GM18868 (cell line): ENCODE data around the gene DNAI1.
"Not testable (repeated sequence)": the region's sequence is repeated elsewhere in the genome, so short reads cannot be mapped to it uniquely, and the experiment has no call there.

ENCODE experiments used
- ATAC-seq: cut with Tn5 transposase; IDR thresholded peaks from one replicate; pipeline ENCODE4 v1.9.1; 2021; ENCODE audit warnings: mild to moderate bottlenecking, moderate library complexity; ENCODE audit not compliant: unreplicated experiment

DNAI1 gene

DNA sequence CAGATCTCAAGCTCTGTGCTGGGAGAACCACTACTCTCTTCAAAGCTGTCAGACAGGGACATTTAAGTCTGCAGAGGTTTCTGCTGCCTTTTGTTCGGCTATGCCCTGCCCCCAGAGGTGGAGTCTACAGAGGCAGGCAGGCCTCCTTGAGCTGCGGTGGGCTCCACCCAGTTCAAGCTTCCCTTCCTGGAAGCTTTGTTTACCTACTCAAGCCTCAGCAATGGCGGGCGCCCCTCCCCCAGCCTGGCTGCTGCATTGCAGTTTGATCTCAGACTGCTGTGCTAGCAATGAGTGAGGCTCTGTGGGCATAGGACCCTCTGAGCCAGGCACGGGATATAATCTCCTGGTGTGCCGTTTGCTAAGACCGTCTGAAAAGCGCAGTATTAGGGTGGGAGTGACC is 73.4 kb downstream of the DNAI1 start:
- not testable (repeated sequence) for ATAC-seq

DNA sequence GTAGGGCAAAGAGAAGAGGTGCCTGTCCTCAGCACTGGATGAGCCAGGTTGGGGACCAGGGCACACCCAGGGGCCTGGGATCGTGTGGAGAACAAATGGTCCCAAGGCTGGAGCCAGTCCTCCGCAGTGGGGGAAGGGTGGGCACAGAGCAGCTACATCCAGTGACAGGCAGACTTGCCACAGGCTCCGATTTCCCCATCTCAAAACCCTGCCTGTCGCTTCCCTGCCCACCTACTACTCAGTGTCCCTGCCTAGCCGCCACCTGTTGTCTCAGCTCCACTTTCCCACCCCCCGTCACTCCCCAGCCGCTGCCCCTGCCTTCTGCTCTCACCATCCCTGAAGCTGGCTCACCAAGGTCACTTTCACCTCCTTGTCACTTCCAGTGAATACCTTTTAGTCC is 78.1 kb downstream of the DNAI1 start:
- ATAC-seq, result no peak

DNA sequence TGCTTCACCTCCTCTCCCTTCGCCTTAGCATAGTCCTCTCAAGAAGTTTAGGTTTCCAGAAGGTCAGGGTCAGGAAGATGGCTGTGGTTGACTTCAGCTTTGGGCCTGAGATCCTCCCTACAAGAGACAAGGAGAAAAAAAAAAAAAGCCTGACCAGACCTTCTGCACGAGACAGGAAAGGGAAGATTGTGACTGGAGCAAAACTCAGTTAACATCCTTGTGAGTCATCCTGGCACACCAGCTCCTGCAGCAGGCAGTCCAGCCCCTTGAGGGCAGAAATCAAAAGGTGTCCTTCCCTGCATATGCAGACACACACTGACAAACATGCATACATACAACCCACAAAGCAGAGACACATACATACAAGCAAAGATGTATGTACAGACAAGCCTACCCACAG is 82.2 kb downstream of the DNAI1 start:
- no peak for ATAC-seq

DNA sequence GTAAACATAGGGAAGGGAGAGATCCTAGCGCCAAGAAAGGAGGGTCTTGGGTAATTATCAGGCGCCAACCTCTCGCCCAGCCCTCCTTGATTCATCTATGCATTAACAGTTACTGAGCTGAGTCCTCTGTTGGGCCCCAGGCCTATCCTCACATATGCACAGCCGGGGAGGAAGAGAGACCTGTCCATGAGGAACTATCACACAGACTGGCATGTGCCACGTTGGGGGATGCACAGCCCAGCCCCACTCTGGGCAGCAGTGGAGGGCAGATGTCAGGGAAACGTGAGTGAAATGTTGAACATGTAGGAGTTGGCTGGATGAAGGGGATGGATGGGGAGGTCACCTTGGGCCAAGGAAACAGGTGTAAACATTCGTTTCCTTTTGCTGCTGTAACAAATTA is 82.9 kb downstream of the DNAI1 start:
- ATAC-seq, result no peak

DNA sequence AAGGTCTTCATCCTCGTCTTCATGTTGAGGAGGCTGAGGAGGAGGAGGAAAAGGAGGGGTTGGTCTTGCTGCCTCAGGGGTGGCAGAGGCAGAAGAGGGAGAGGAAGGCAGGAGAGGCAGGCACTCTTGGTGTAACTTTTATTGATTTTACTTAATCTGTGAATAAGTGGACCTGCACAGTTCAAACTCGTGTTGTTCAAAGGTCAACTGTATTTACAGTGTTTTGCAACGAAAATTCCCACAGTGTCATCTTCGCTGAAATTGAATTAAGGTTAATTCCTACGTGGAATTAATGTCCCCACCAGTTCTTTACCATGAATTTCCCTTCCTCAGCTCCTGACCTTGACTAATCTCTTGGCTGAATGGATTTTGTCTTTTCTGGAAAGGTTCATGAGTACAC is 85.4 kb downstream of the DNAI1 start:
- no peak for ATAC-seq

DNA sequence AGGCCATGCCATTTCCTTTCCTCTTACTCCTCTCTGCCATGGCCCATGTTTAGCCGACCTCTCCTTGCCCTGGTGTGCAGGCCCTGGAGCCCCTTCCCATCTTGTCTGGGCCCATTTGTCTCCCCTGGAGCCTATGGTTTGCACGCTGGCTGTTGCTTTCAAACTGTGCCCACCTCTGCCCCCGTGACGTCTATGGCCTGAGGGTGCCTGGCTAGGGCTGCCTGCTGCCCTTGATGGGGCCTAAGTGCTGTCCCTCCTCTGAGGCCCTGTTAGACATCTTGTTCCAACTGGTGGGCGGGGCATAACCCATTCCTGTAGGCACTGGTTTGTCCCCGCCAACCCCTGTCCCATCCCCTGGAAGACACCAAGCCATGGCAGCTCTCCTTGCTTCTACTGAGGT is 86.9 kb downstream of the DNAI1 start:
- ATAC-seq, result no peak

DNA sequence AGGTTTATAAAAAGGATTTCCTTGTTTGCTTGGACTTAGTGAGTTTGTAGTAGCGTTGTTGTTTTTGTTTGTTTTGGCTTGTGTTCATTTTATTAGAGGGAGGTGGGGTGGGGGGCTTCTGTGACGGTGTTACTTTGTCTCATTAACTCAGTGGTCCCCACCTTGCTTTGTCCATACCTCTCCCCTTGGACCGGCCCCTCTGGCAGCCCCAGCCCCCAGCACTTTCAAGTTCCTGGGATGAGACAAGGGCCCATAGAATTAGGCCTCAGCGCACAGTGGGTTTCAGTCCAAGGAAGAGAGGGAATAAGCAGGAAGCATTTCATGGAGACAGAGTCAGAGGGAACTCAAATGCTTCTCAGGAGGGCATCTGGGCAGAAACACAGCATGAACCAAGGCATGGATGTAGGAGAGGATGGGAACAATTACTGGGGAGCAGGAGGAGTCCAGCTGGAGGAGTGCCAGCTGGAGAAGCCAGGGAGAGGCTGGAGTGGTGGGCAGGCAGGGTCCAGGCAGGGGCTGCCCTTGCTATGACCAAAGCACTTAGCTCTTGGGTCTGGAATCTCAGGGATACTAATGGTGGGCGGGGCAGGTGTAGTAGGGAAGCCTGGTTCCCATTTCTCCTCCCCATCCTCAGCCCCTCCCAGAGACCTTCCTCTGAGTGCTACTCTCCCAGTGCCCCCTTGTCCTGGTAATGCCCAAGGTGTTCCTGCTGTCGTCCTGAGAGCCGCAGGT is 87.7 kb downstream of the DNAI1 start:
- ATAC-seq, result no peak

DNA sequence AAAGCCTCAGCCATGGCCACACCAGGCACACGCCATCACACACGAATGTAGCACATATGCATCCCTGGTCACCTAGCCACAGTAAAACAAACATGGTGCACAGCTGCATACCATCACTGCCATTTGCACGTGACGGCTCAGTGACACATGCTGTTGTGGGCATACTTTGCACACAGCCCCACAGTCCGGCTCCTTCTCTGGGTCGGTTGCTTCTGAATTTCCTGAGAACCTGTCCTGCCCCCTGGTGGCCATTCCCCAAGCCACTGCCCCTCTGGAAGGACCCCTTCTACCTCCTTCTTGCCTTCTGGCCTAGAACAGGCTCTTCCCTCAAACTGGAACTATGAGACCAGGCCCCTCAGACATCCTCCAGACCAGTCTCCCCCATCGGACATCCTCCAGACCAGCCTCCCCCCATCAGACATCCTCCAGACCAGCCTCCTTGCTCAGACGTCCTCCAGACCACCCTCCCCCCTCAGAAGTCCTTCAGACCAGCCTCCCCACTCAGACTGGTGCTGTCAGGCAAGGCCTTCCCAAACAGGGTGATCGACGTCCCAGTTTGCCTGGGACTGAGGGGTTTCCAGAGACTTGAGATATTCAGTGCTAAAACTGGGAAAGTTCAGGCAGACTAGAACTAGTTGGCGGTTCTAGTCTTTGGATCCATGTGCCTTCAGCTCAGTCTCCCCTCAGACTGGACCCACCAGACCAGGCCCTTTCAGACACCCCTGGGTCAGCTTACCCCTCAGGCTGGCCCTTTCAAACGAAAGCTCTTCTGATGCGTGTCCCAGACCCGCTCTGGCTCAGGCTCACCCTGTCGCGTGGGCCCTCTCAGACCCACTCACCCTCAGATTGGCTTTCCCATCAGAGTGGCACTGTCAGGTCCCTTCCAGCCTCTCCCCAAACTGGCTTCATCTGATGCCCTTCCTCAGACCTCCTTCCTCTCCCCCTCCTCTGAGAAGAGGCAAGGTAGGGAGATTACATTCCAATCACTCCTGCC is 88.5 kb downstream of the DNAI1 start:
- ATAC-seq, result no peak

DNA sequence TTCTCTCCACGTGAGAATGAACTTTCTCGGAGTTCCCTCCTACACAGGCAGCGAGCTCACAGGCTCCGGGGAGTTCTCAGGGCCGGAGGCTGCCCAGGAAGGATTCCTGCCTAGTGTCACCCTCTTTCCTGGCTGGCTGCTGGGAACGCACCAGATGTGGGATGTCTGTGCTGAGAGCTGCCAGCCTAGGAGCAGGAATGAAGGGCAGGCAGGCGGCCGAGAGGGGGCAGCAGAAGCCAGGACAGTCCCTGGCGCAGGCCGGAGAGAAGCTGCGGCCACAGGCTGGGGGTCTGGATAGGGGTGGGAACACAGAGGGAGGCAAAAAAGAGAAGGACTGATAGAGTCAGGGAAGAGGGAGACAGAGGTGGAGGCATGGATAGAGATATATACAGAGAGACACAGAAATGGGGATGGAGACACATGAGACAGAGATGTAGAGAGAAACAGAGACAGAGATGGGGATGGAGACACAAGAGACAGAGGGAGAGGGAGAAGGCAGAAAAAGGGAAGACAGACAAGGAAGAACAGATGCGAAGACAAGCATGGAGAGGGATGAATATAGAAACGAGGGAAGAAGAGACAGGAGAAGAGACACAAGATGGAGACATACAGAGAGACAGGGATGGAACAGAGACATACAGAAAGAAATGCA is 89.5 kb downstream of the DNAI1 start:
- no peak for ATAC-seq

DNA sequence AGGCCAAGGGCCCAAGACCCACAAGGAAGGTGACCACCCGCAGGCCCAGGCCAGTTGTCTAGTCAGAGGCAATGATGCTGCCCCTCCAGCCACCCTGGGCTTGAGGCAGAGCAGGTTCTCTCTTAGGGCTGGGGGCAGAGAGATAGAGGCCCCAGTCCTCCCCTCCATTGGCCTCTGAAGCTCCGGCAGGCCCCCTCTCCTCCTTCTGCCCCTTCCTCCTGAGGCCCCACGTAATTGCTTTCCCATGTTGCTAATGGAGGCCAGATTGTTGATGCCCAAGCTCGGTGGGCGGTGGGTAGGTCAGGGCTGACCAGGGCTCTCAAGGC is 90.8 kb downstream of the DNAI1 start:
- ATAC-seq, result no peak

DNA sequence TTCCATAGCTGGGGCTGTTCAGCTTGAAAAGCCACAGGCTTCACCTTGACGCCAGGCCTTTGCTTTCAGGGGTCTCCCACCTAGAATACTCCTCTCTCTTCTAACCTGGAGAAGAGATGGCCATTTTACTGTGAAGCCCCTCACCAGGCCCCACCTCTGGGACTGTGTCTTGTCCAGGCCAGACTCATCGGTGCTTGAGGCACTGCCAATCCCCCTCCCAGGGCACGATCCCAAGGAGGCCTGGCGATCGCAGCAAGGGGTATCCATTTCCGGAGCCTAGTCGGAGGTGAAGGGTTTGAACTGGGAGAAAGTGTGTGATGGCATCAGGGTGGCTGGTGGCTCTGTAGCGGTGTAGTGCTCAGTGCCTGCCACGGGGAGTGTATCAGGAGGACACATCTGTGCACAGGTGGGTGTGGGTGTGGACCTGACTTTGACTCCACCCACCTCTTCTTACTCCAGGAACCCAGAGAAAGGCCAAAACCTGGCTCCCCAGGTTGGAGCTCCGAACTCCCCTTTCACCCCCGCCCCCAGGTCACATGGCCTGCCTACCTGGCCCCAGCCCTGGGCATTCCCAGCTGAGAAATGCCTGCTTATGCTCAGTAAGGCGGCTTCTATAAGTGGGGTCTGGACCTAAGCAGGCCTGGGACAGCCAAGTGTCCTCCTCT is 91.5 kb downstream of the DNAI1 start:
- no peak for ATAC-seq

DNA sequence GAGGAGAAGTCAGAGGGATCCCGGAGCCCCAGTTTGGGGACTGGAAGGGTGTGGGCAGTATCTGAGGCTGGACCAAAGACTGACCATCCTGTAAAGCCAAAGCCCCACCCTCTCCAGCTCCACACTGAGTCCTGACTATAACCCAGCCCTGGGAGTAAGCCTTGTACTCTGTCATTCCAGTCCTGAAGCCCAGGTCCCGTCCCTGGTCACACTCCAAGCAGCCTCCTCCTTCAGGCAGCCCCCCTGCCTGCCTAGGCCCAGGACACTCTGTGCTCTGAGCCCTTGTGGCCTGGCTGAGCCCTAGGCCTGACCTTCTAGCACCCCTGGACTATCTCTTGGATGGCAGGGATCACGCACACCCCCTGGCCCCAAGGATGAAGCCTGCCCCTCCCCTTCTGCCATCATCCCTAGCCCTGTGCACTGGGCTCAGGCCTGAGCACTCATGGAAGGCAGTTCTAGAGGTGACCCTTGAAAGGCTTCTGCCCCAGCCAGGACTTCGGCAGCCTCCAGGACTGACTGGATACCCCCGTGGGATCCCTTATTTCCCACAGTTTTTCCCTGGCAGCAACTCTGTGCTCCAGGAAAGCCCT is 92.2 kb downstream of the DNAI1 start:
- no peak for ATAC-seq

DNA sequence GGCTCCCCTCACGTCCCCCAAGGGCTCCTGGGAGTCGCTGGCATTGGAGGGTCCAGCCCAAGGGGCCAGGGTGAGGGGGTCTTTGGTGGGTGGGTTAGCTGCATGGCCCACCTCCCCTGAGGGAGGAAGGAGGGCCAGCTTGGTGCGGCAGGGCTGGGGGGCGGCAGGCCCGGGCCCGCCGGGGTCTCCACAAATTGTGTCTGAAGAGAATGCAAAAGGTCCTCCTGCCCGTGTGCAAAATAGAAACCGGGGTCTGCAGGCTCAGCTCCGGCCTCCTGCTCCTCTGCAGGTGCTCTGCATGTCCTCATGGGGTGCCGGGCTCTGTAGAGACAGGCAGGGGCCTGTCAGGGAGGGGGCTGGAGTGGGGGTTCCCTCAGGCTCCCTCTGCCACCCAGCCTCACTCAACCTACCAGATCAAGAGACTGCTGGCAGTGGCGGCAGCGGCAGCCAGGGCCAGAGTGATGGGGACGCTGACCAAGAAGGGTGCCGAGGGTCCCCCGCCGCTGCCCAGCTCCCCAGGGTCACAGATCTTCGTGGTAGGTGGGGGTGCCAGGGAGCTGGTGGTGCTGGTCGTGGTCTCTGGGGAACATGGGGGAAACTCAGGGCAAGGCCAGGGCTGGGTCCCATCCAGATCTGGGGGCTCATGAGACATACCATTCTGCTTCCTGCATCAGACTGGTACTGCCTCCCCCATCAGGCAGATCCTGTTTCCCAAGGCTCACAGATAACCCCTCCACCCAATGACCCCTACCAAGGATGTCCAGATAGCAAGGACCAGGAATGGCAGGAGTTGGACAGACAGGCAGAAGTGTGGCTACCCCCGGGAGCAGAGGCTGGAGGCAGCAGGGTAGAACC is 93.4 kb downstream of the DNAI1 start:
- no peak for ATAC-seq

DNA sequence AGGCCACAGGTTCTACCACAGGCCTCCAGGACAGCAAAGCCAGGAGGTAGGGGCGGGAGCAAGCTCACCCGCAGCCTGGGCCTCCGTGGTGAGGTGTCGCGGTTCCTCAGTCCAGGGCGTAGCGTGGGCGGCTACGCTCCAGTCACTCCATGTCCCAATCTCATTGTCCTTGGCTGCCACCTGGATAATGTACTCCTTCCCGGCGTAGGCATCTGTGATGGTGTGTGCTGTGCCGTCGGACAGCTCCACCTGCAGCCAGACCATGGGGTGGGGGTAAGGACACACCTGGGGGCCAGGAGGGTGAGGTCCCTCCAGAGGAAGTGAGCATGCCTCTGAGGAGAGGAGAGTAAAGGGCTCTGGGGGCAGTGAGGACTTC is 94.0 kb downstream of the DNAI1 start:
- no peak for ATAC-seq

DNA sequence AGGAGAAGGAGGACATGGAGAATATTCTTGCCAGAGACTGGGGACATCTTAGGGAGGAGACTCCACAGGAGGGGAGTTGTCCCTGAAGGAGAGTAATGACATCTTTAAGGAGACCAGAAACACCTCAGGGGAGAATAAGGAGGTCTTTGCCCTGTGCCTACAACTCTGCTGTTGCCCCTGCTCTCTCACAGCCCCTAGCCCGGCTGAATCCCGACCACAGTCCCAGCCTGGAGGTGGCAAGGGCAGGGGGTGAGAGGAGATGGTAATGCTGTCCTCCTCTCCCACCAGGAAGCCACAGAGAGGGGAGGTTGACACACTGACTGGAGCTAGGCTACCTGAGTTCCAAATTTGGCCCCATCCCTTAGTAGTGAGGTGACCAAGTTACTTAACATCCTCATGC is 94.4 kb downstream of the DNAI1 start:
- no peak for ATAC-seq

DNA sequence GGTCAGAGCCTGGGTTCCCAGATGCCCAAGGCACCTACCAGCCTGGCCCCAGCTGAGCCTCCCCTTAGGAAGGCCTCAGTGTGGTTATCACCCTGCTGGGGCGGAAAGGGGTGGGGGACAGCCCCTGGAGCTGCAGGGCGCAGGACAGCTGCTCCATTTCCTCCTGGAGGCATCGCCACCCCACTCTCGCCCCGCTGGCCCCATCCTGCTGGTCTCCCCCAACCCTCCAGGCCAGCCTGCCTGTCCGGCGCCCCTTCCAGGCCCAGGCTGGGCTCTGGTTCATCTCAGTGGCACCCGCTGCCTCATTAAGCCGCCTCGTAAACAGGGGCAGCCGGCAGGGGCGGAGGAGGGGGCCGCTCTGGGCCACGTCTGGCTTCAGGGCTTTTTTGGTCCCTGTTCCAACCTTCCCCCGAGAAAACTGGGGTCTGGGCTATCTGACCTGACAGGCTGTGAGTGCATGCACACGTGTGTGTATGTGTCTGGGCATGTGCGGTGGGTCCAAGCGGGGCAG is 95.0 kb downstream of the DNAI1 start:
- ATAC-seq, result no peak

DNA sequence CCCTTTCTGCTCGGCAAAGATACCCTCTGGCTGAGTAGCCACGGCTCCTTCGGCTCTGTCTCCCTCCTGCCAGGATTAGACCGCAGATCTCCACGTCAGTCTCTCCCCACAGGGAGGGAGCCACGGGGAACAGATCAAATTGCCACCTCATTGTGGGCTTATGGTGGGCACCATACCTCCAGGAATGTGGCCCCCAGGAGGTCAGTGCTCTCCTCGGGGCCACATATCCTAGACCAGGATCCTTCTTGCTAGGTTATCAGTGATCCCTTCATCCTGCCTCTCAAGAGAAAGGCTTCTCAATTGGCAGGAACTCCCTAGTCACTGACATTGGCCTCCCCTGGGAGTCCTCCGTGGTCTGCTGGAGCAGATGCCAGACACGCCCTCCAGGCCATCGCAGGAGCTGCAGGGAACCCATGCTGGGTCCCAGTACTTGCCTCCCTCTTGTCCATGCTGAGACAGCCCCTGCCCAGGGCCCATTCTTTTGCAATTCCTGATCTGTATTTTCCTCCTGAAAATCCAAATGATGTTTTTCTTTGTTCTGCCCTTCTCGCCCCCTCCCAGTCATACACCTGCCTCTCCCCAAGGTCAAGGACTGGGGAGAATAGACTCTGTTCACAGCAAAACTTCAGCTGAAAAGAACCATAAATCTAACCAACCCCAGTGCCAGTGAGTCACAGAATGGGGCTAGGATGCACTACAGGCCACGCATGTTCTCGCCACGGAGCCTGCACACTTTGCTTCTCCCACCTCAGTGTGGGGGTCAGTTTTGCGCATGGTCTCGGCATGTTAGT is 95.8 kb downstream of the DNAI1 start:
- no peak for ATAC-seq

DNA sequence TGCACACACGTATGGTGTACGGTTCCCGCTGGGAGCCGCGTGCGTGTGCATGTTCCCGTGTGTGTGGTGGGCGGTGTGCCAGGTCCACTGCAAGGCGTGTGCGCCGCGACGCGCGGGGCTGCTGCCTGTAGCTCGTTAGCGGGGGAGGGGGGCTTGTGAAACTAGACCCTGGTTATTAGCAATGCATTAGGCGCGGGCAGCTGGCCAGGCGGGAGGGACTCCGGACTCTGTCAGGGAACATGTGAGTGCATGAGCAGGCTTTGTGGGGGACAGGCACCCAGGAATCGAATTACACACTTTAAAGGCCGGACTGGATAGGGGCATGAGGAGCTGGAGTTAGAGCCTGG is 96.4 kb downstream of the DNAI1 start:
- no peak for ATAC-seq

DNA sequence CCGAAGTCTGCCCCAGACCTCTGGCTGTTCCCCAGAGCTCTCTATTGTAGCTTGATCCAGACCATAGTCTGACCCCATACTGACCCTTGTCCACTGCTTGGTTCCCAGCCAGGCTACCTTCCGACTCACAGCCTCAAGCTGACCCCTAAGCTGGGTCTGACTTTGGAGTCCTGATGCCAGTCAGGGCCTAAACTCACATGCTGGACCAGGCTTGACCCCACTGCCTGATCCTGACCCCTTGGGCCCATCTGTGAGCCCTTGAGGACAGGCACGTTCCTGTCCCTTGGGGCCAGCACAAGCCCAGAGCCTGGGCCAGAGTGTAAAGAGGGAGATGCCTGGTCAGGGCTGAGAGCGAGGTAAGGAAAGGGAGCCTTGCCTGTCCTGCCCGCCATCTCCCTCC is 96.9 kb downstream of the DNAI1 start:
- ATAC-seq, result no peak
